SK-N-SH (cell line): ENCODE data around the gene PLA2G4B. TPM values are rescaled to one million over a fixed set of nuclear protein-coding genes. Genes with fewer than 3 reads are reported as not detected.

Source experiments
- CTCF ChIA-PET: fragments of 300-600, 350-600 bp; formaldehyde crosslinking; extraction: SDS; loops from one replicate; lab custom pipeline; 2021; lab: Yijun Ruan, JAX
- POLR2A ChIA-PET: fragments of 350-600 bp; sonication (Branson Sonifier 250); formaldehyde crosslinking; extraction: SDS; loops from one replicate; lab custom pipeline; 2020; ENCODE audit warnings: antibody characterized with exemption, inconsistent platforms; lab: Yijun Ruan, JAX
- DNase-seq: peaks from one replicate; pipeline ENCODE4 v3.0.0; 2012
- H2AFZ ChIP-seq: fragments of 200-600 bp; sonication (generic); 2 replicates; pipeline ENCODE4 v1.8.1; 2016; ENCODE audit warnings: antibody characterized with exemption, mild to moderate bottlenecking, low read depth
- H3F3A ChIP-seq: fragments of 200-600 bp; sonication (generic); replicated peaks from 2 replicates; pipeline ENCODE3; 2016; ENCODE audit warnings: antibody characterized with exemption, mild to moderate bottlenecking; ENCODE audit not compliant: insufficient read depth
- H3K27ac ChIP-seq, 2 experiments: fragments of 200-500 bp in 1 of 2; fragments of 200-600 bp in 1 of 2; sonication (Bioruptor generic) in 1 of 2; sonication (generic), shearing (Covaris generic) in 1 of 2; 2 replicates each; pipeline versions ENCODE4 v1.5.1 to v1.6.1; 2014 to 2016; ENCODE audit warnings: low read depth in 2 of 2, inconsistent platforms in 1 of 2, low read length in 1 of 2, mild to moderate bottlenecking in 1 of 2, mixed read lengths in 1 of 2
- H3K27me3 ChIP-seq: fragments of 200-600 bp; sonication (generic), shearing (Covaris generic); 2 replicates; pipeline ENCODE4 v1.6.1; 2016; ENCODE audit warnings: mixed run types; ENCODE audit not compliant: insufficient read depth
- H3K36me3 ChIP-seq, 2 experiments: fragments of 200-500 bp in 1 of 2; fragments of 200-600 bp in 1 of 2; sonication (Bioruptor generic) in 1 of 2; sonication (generic) in 1 of 2; replicated peaks in 1 of 2; 2 replicates each; pipeline versions ENCODE3 to v1.5.1; 2014 to 2016; ENCODE audit warnings: low read length in 1 of 2, mild to moderate bottlenecking in 1 of 2; ENCODE audit not compliant: insufficient read depth in 2 of 2, control insufficient read depth in 1 of 2
- H3K4me1 ChIP-seq, 2 experiments: fragments of 200-500 bp in 1 of 2; fragments of 200-600 bp in 1 of 2; sonication (Bioruptor generic) in 1 of 2; sonication (generic), shearing (Covaris generic) in 1 of 2; 2 replicates each; pipeline versions ENCODE4 v1.5.1 to v1.6.1; 2014 to 2016; ENCODE audit warnings: low read depth in 1 of 2, low read length in 1 of 2, mixed run types in 1 of 2; ENCODE audit not compliant: insufficient read depth in 2 of 2, control insufficient read depth in 1 of 2
- H3K4me2 ChIP-seq: fragments of 200-600 bp; sonication (generic), shearing (Covaris generic); 2 replicates; pipeline ENCODE4 v1.6.1; 2017; ENCODE audit warnings: mixed run types
- H3K4me3 ChIP-seq, 2 experiments: fragments of 200-500 bp in 1 of 2; fragments of 200-600 bp in 1 of 2; sonication (Bioruptor generic) in 1 of 2; sonication (generic), shearing (Covaris generic) in 1 of 2; 2 replicates each; pipeline versions ENCODE4 v1.5.1 to v1.8.1; 2014 to 2016; ENCODE audit warnings: low read depth in 2 of 2, inconsistent platforms in 1 of 2, low read length in 1 of 2, mild to moderate bottlenecking in 1 of 2, mixed read lengths in 1 of 2, moderate library complexity in 1 of 2
- H3K79me2 ChIP-seq: fragments of 200-600 bp; sonication (generic); 2 replicates; pipeline ENCODE4 v1.8.1; 2017; ENCODE audit warnings: mild to moderate bottlenecking; ENCODE audit not compliant: insufficient read depth
- H3K9ac ChIP-seq: fragments of 200-600 bp; sonication (generic); 2 replicates; pipeline ENCODE4 v1.6.1; 2017; ENCODE audit warnings: mixed run types
- H3K9me2 ChIP-seq: fragments of 200-600 bp; sonication (generic); 2 replicates; pipeline ENCODE4 v1.6.1; 2017; ENCODE audit warnings: mixed run types
- H3K9me3 ChIP-seq: fragments of 200-600 bp; sonication (generic); 2 replicates; pipeline ENCODE4 v1.6.1; 2017; ENCODE audit warnings: mixed run types, mild to moderate bottlenecking, moderate library complexity
- H4K20me1 ChIP-seq: fragments of 200-600 bp; sonication (generic); 2 replicates; pipeline ENCODE4 v1.6.1; 2017; ENCODE audit warnings: mild to moderate bottlenecking, mixed run types; ENCODE audit not compliant: insufficient read depth
- CHD2 ChIP-seq: fragments of 150-350 bp; IDR thresholded peaks from 2 replicates; pipeline ENCODE4 v1.6.1; 2018; ENCODE audit warnings: low read length; ENCODE audit not compliant: partially characterized antibody
- EP300 ChIP-seq, 2 experiments: IDR thresholded peaks; 2 replicates each; pipeline versions ENCODE4 v1.4.0 to v1.6.1; 2012; ENCODE audit warnings: borderline replicate concordance in 1 of 2, low read depth in 1 of 2, low read length in 1 of 2
- EZH2phosphoT487 ChIP-seq: fragments of 200-600 bp; sonication (generic); IDR thresholded peaks from 2 replicates; pipeline ENCODE4 v1.6.1; 2017; ENCODE audit warnings: low read depth, mixed run types, mild to moderate bottlenecking, antibody characterized with exemption, moderate library complexity, borderline replicate concordance
- FOSL2 ChIP-seq: IDR thresholded peaks from 2 replicates; pipeline ENCODE4 v1.4.0; 2012; ENCODE audit warnings: low read depth, mild to moderate bottlenecking, moderate library complexity, borderline replicate concordance
- FOXJ3 ChIP-seq: sonication (generic); formaldehyde crosslinking; IDR thresholded peaks from 2 replicates; pipeline ENCODE4 v1.5.1; 2020; ENCODE audit warnings: mild to moderate bottlenecking, missing genetic modification reagents
- GATA2 ChIP-seq: sonication (generic); formaldehyde crosslinking; IDR thresholded peaks from 2 replicates; pipeline ENCODE4 v1.5.0; 2020; ENCODE audit warnings: mild to moderate bottlenecking, missing genetic modification reagents
- MEF2A ChIP-seq: IDR thresholded peaks from 2 replicates; pipeline ENCODE4 v1.4.0; 2012; ENCODE audit warnings: low read depth, borderline replicate concordance
- MXI1 ChIP-seq: IDR thresholded peaks from 2 replicates; pipeline ENCODE4 v1.6.1; 2012; ENCODE audit warnings: mild to moderate bottlenecking, low read depth, low read length, improper control_type of control experiment
- NFIC ChIP-seq: IDR thresholded peaks from 2 replicates; pipeline ENCODE4 v1.4.0; 2012; ENCODE audit warnings: borderline replicate concordance
- NRF1 ChIP-seq: IDR thresholded peaks from 2 replicates; pipeline ENCODE4 v1.6.1; 2012; ENCODE audit warnings: low read depth, mild to moderate bottlenecking, low read length
- POLR2AphosphoS5 ChIP-seq: IDR thresholded peaks from 2 replicates; pipeline ENCODE4 v1.6.1; 2012; ENCODE audit warnings: low read depth, low read length
- RFX5 ChIP-seq: IDR thresholded peaks from 2 replicates; pipeline ENCODE4 v1.6.1; 2012; ENCODE audit warnings: mild to moderate bottlenecking, improper control_type of control experiment, low read length
- RXRA ChIP-seq: IDR thresholded peaks from 2 replicates; pipeline ENCODE4 v1.4.0; 2012; ENCODE audit warnings: low read depth, mild to moderate bottlenecking, borderline replicate concordance
- TCF12 ChIP-seq: IDR thresholded peaks from 2 replicates; pipeline ENCODE4 v1.4.0; 2012
- YY1 ChIP-seq: IDR thresholded peaks from 2 replicates; pipeline ENCODE4 v1.4.0; 2012; ENCODE audit warnings: low read depth, mild to moderate bottlenecking
- WGBS: methylation state at CpG from one replicate; pipeline ENCODE4 v1.1.6; 2017; ENCODE audit warnings: low lambda C conversion rate; 5-methylcytosine and 5-hydroxymethylcytosine counted together
- polyA plus RNA-seq, 3 experiments: library from polyadenylated mRNA; depleted of rRNA; stranded (reverse); fragments of >200 nt; gene quantifications; 2 replicates each; pipeline ENCODE4 v1.2.3, GENCODE V29; 2012
- TF ChIP-seq, protein P1 (sequence below): fragments of 200-600 bp; sonication (generic); IDR thresholded peaks from 2 replicates; pipeline ENCODE4 v1.6.1; 2017; ENCODE audit warnings: antibody characterized with exemption, mild to moderate bottlenecking, moderate library complexity
- TF ChIP-seq, protein P2 (sequence below): fragments of 150-350 bp; IDR thresholded peaks from 2 replicates; pipeline ENCODE4 v1.6.1; 2016; ENCODE audit warnings: mild to moderate bottlenecking, low read depth, low read length
- TF ChIP-seq, protein P3 (sequence below): IDR thresholded peaks from 2 replicates; pipeline ENCODE4 v1.4.0; 2012; ENCODE audit warnings: low read depth
- TF ChIP-seq, protein P4 (sequence below): IDR thresholded peaks from 2 replicates; pipeline ENCODE4 v1.4.0; 2012; ENCODE audit warnings: low read depth, borderline replicate concordance
- TF ChIP-seq, protein P5 (sequence below): IDR thresholded peaks from 2 replicates; pipeline ENCODE4; 2012

PLA2G4B gene
- polyA plus RNA-seq, 1 of the 3 experiments (the other 2 are of a cell fraction): 5.3 TPM

DNA sequence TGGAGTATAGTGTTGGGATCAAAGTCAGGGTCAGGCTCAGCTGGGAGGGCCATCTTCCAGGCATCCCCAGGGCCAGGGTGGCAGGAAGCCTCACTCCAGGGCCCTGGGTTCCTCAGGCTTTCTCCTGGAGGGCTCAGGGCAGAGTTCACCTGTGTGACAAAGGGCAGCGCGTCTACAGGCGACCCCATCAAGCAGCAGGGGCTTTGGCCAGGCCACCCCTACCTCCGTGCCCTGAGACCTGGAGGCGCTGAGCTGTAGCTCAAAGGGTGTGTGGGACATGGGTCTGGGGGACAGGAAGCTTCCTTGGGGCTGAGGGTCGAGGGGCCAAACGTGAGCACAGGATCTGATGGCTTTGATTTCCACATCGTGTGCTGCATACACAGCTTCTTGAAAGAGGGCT lies 42.4 kb downstream of the PLA2G4B start:
- Histone ChIP-seq H3K4me2 (no peak overlapping the region), H3K27me3 (no peaks in the 10 kb centered on the region), H2AFZ (no peak overlapping the region), H3K9me3 (no peaks in the 10 kb centered on the region), H3K9ac (no peak overlapping the region), H3K4me1 (peaks cover 0 to 26% of the 10 kb centered on the region in 2 experiments; a peak in 1 of 4 replicates), H3K4me3 (no peak overlapping the region), H3K36me3 (no peaks in the 10 kb centered on the region), H3K79me2 (no peaks in the 10 kb centered on the region), H4K20me1 (no peaks in the 10 kb centered on the region), H3K27ac (no peak overlapping the region), H3F3A (no peaks in the 10 kb centered on the region), H3K9me2 (no peaks in the 10 kb centered on the region)
- ChIA-PET CTCF (interaction anchor here (1.0 to 2.1 kb wide), 2 partner anchors 24 to 323 kb away, joined by 4 to 5 read pairs; no protein-coding TSS in a partner anchor), POLR2A (no interaction called here)
- no peak for TF ChIP-seq RXRA
- TF ChIP-seq GATA2: no peak
- TF ChIP-seq, protein P1, sequence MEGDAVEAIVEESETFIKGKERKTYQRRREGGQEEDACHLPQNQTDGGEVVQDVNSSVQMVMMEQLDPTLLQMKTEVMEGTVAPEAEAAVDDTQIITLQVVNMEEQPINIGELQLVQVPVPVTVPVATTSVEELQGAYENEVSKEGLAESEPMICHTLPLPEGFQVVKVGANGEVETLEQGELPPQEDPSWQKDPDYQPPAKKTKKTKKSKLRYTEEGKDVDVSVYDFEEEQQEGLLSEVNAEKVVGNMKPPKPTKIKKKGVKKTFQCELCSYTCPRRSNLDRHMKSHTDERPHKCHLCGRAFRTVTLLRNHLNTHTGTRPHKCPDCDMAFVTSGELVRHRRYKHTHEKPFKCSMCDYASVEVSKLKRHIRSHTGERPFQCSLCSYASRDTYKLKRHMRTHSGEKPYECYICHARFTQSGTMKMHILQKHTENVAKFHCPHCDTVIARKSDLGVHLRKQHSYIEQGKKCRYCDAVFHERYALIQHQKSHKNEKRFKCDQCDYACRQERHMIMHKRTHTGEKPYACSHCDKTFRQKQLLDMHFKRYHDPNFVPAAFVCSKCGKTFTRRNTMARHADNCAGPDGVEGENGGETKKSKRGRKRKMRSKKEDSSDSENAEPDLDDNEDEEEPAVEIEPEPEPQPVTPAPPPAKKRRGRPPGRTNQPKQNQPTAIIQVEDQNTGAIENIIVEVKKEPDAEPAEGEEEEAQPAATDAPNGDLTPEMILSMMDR: no peak
- no peak for TF ChIP-seq FOSL2
- TF ChIP-seq MXI1: no peak
- no peak for TF ChIP-seq NRF1
- TF ChIP-seq, protein P2, sequence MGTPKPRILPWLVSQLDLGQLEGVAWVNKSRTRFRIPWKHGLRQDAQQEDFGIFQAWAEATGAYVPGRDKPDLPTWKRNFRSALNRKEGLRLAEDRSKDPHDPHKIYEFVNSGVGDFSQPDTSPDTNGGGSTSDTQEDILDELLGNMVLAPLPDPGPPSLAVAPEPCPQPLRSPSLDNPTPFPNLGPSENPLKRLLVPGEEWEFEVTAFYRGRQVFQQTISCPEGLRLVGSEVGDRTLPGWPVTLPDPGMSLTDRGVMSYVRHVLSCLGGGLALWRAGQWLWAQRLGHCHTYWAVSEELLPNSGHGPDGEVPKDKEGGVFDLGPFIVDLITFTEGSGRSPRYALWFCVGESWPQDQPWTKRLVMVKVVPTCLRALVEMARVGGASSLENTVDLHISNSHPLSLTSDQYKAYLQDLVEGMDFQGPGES: no peak
- TF ChIP-seq, protein P3, sequence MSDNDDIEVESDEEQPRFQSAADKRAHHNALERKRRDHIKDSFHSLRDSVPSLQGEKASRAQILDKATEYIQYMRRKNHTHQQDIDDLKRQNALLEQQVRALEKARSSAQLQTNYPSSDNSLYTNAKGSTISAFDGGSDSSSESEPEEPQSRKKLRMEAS: no peak
- no peak for TF ChIP-seq YY1
- TF ChIP-seq, protein P4, sequence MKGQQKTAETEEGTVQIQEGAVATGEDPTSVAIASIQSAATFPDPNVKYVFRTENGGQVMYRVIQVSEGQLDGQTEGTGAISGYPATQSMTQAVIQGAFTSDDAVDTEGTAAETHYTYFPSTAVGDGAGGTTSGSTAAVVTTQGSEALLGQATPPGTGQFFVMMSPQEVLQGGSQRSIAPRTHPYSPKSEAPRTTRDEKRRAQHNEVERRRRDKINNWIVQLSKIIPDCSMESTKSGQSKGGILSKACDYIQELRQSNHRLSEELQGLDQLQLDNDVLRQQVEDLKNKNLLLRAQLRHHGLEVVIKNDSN: no peak
- TF ChIP-seq CHD2: no peak
- TF ChIP-seq EZH2phosphoT487: no peak
- TF ChIP-seq RFX5: no peak
- no peak for TF ChIP-seq FOXJ3 (CRISPR knock-in tag)
- TF ChIP-seq TCF12: no peak
- no peak for TF ChIP-seq EP300 (IDR thresholded peaks at IDR 0.05; ENCODE audit: borderline replicate concordance in 1 of 2, low read depth in 1 of 2, low read length in 1 of 2)
- TF ChIP-seq POLR2AphosphoS5: no peak
- TF ChIP-seq MEF2A: no peak
- no peak for TF ChIP-seq NFIC
- TF ChIP-seq, protein P5, sequence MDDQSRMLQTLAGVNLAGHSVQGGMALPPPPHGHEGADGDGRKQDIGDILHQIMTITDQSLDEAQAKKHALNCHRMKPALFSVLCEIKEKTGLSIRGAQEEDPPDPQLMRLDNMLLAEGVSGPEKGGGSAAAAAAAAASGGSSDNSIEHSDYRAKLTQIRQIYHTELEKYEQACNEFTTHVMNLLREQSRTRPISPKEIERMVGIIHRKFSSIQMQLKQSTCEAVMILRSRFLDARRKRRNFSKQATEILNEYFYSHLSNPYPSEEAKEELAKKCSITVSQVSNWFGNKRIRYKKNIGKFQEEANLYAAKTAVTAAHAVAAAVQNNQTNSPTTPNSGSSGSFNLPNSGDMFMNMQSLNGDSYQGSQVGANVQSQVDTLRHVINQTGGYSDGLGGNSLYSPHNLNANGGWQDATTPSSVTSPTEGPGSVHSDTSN: no peak
- 92% methylated on average over 2 of the region's 8 CpGs for WGBS
- no peak for DNase-seq
